SH-SY5Y (cell line): Measurements from ENCODE around the gene MAN1C1.

Experiments
- GATA2 ChIP-seq: IDR thresholded peaks from 2 replicates; pipeline ENCODE4 v1.6.1; 2011; ENCODE audit warnings: mild to moderate bottlenecking, low read depth, low read length
- GATA3 ChIP-seq: IDR thresholded peaks from 2 replicates; pipeline ENCODE4 v1.6.1; 2011; ENCODE audit warnings: low read depth, mild to moderate bottlenecking, low read length, moderate library complexity

The MAN1C1 gene

DNA sequence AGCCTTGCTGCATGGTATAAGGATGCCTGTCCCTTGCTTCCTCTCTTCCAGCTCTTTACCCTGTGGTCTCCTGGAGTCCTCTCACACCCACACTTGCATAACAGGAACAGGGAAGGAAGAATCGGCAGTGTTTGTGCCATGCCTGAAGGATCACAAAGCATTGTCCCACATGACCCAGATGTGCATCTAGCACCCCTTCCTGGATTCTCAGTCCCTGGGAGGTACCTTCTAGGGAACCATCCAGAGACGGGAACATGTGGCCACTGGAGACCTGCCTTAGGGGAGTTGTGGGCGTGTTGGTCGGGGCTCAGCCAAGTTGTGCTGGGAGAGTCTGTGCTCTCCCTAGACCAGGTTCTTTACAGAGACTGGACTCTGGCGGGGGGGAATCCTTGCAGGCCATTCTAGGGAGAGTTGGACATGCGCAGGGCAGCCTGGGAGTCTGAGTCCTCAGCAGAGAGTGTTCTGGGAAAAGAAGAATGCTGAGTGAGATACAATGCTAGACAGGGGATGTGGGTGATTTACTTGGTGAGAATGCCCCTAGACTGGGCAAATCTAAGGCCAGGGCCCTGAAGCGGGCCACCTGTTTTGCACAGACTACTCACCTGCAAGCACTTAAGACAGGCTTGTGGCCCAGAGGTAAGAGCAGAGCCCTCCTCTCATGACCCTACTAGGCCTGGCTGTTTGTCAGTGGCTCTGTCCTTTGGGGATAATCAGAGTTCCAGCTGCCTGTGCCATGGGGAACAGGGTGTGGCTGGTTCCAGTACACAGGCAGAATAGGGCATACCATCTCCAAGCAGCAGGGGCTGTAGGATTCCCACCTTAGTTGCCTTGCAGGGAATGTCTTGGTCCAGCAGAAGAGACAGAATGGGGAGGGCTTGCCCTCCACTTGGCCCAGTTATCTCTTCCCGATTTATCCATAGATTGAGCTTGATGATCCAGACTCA, 89.8 kb downstream of the MAN1C1 start:
- TF ChIP-seq GATA3 (no peak), GATA2 (no peak)

GRCh38 chr1:25707280-25708016, 90.9 kb downstream of the MAN1C1 start:
- TF ChIP-seq GATA3 (peak; percentile 99), GATA2 (peak; percentile 99)

- no peak for TF ChIP-seq GATA2
- no peak for TF ChIP-seq GATA3
These were observed 94.2 kb downstream of the MAN1C1 start for GRCh38 chr1:25710583-25711347.

GRCh38 chr1:25711555-25712298, 95.1 kb downstream of the MAN1C1 start:
- TF ChIP-seq GATA3: no peak
- no peak for TF ChIP-seq GATA2

- TF ChIP-seq GATA2 (no peak), GATA3 (no peak)
These were observed 95.8 kb downstream of the MAN1C1 start for GRCh38 chr1:25712299-25712970.

DNA sequence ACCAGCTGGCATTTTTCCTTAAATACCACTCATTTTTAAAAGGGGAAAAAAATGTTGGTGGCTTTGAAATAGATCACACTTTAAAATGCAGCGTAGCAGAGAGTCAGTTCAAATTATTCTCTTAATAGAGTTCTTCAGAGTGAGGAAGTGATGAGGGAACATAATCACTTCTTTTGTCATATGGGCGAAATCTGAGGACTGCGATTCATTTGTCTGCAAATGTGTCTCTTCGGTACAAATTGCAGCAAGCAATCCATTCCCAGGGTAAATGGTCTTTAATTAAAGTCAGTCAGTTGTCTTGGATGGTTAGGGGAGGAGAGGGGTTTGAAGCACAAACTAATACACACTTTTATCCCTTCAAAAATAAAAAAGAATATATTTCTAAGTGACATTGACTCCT, 97.4 kb downstream of the MAN1C1 start:
- TF ChIP-seq GATA2 (no peak), GATA3 (no peak)

DNA sequence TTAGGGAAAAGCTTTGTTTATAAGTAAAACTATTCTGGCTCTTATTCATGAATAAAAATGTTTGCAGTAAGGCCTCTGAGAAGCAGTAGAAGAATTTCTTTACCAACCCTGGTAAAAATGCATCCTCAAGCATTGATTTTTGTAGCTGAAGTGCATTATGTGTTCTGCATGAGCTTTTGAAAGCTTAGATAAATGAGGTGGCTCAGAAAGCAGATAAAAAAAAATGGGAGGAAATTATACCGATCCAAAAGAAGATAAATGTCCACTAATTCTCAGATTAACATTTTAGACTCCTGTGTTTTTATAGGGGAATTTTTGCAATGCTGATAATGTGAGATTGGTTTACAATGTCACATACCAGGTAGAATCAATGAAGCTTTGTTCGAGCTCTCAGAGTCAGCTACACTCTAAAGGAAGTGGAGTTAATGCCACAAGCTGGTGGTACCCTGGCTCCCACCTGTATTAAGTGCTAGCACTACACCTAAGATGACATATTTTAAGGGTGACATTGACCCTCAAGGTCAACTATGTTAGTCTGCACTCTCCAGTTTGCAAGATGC, 97.9 kb downstream of the MAN1C1 start:
- TF ChIP-seq GATA2 (no peak), GATA3 (no peak)

GRCh38 chr1:25715888-25716287, 99.3 kb downstream of the MAN1C1 start:
- TF ChIP-seq GATA2 (no peak), GATA3 (no peak)

DNA sequence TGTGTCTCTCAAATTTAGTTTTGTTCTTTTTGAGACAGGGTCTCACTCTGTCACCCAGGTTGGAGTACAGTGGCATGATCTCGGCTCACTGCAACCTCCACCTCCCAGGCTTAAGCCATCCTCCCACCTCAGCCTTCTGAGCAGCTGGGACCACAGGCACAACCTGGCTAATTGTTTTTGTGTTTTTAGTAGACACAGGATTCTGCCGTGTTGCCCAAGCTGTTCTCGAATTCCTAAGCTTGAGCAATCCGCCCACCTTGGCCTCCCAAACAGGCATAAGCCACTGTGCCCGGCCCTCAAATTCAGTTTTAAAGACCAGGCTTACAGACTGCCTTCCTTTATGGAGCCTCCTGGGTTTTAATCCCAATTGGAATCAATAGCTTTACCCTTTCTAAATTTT, 99.7 kb downstream of the MAN1C1 start:
- TF ChIP-seq GATA3 (no peak), GATA2 (no peak)

DNA sequence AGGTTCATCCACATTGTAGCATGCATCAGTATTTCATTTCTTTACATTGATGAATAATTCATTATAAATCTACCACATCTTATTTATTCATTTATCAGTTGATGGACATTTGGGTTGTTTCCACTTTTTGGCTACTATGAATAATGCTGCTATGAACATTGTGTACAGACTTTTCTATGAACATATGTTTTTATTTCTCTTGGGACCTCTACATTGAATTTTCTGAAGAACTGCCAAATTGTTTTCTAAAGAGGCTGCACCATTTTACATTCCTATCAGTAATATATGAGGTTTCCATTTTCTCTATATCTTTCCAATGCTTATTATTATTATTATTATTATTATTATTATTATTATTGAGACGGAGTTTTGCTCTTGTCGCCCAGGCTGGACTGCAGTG, 102.1 kb downstream of the MAN1C1 start:
- TF ChIP-seq GATA2: no peak
- TF ChIP-seq GATA3: no peak

DNA sequence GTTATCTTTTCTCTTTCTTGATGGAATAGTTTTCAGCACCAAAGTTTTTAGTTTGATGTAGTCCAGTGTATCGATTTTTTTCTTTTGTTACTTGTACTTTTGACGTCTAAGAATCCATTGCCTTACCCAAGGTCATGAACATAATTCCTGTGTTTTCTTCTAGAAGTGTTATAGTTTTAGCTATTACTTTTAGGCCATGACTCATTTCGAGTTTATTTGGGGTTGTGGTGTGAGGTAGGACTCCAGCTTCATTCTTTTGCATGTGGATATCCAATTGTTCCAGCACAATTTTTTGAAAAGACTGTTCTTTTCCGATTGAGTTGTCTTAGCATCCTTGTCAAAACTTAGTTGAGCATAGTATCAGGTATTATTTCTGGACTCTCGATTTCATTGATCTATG, 104.0 kb downstream of the MAN1C1 start:
- TF ChIP-seq GATA2 (no peak), GATA3 (no peak)

- TF ChIP-seq GATA3: no peak
- TF ChIP-seq GATA2: no peak
These were observed 106.8 kb downstream of the MAN1C1 start for GRCh38 chr1:25723250-25723880.
